ENCODE data around the gene ASTN2.

ASTN2 gene

GRCh38 chr9:117081641-117082317 is 333.1 kb downstream of the ASTN2 start:
- peak overlapping the region; percentile 36; the same call in 1 of the 2 replicates for H3K4me2 ChIP-seq
- no peak overlapping the region for H3K9ac ChIP-seq
- no peaks in the 10 kb centered on the region for H3K36me3 ChIP-seq (ENCODE audit: insufficient read depth)
- H3K27me3 ChIP-seq (ENCODE audit: insufficient read depth, low read depth), result no peaks in the 10 kb centered on the region
- TF ChIP-seq CTCF (conservative IDR thresholded peaks at IDR 0.05; ENCODE audit: low read depth, low read length), result no peak
- H3K27ac ChIP-seq, result peak overlapping the region; percentile 9; the same call in 1 of the 2 replicates
- no peaks in the 10 kb centered on the region for H3K79me2 ChIP-seq (ENCODE audit: insufficient read depth, low read depth)
- no peak overlapping the region for H2AFZ ChIP-seq (ENCODE audit: low read depth)
- H3K4me3 ChIP-seq (IDR thresholded peaks at IDR 0.05; ENCODE audit: insufficient read depth, low read depth, low read length), result no peak overlapping the region
- H3K4me1 ChIP-seq (ENCODE audit: low read depth, poor library complexity, severe bottlenecking), result peaks cover 47% of the 10 kb centered on the region
- H4K20me1 ChIP-seq (ENCODE audit: insufficient read depth), result no peaks in the 10 kb centered on the region

GRCh38 chr9:117080765-117081390 is 334.0 kb downstream of the ASTN2 start:
- Histone ChIP-seq H3K36me3 (ENCODE audit: insufficient read depth) (no peaks in the 10 kb centered on the region), H3K79me2 (ENCODE audit: insufficient read depth, low read depth) (no peaks in the 10 kb centered on the region)
- no peak for TF ChIP-seq CTCF (conservative IDR thresholded peaks at IDR 0.05; ENCODE audit: low read depth, low read length)

GRCh38 chr9:117076571-117077290 is 338.1 kb downstream of the ASTN2 start:
- Histone ChIP-seq H3K36me3 (ENCODE audit: insufficient read depth) (no peaks in the 10 kb centered on the region), H3K27me3 (ENCODE audit: insufficient read depth, low read depth) (no peaks in the 10 kb centered on the region), H3K4me2 (no peak overlapping the region), H2AFZ (ENCODE audit: low read depth) (no peak overlapping the region), H3K9ac (no peak overlapping the region), H4K20me1 (ENCODE audit: insufficient read depth) (no peaks in the 10 kb centered on the region), H3K79me2 (ENCODE audit: insufficient read depth, low read depth) (no peaks in the 10 kb centered on the region), H3K27ac (no peak overlapping the region), H3K4me1 (ENCODE audit: low read depth, poor library complexity, severe bottlenecking) (peaks cover 12% of the 10 kb centered on the region), H3K4me3 (IDR thresholded peaks at IDR 0.05; ENCODE audit: insufficient read depth, low read depth, low read length) (no peak overlapping the region)
- no peak for TF ChIP-seq CTCF (conservative IDR thresholded peaks at IDR 0.05; ENCODE audit: low read depth, low read length)

More at GRCh38 chr9:117080765-117081390, 334.0 kb downstream of the ASTN2 start:
- no peak overlapping the region for H3K9ac ChIP-seq
- H3K4me3 ChIP-seq (IDR thresholded peaks at IDR 0.05; ENCODE audit: insufficient read depth, low read depth, low read length), result no peak overlapping the region
- H3K4me1 ChIP-seq (ENCODE audit: low read depth, poor library complexity, severe bottlenecking), result peaks cover 47% of the 10 kb centered on the region
- H3K27ac ChIP-seq, result no peak overlapping the region
- no peaks in the 10 kb centered on the region for H3K27me3 ChIP-seq (ENCODE audit: insufficient read depth, low read depth)
- H4K20me1 ChIP-seq (ENCODE audit: insufficient read depth), result no peaks in the 10 kb centered on the region
- H2AFZ ChIP-seq (ENCODE audit: low read depth), result no peak overlapping the region
- H3K4me2 ChIP-seq, result peak overlapping the region; percentile 36

- no peak overlapping the region for H3K27ac ChIP-seq
- no peaks in the 10 kb centered on the region for H4K20me1 ChIP-seq (ENCODE audit: insufficient read depth)
- H3K9ac ChIP-seq, result no peak overlapping the region
- H2AFZ ChIP-seq (ENCODE audit: low read depth), result no peak overlapping the region
- peaks cover under 1% of the 10 kb centered on the region for H3K4me1 ChIP-seq (ENCODE audit: low read depth, poor library complexity, severe bottlenecking)
- H3K4me3 ChIP-seq (IDR thresholded peaks at IDR 0.05; ENCODE audit: insufficient read depth, low read depth, low read length), result no peak overlapping the region
- no peaks in the 10 kb centered on the region for H3K79me2 ChIP-seq (ENCODE audit: insufficient read depth, low read depth)
- no peak for TF ChIP-seq CTCF (conservative IDR thresholded peaks at IDR 0.05; ENCODE audit: low read depth, low read length)
- H3K27me3 ChIP-seq (ENCODE audit: insufficient read depth, low read depth), result no peaks in the 10 kb centered on the region
- no peak overlapping the region for H3K4me2 ChIP-seq
- no peaks in the 10 kb centered on the region for H3K36me3 ChIP-seq (ENCODE audit: insufficient read depth)
Observed at GRCh38 chr9:117075636-117076035, 339.2 kb downstream of the ASTN2 start.
